Hepatic stellate cell (primary cell): Measurements from ENCODE around the gene SF3B4.
"Not testable (repeated sequence)": the region's sequence is repeated elsewhere in the genome, so short reads cannot be mapped to it uniquely, and the experiment has no call there.

ENCODE experiments used
- DNase-seq: peaks from one replicate; pipeline ENCODE4 v3.0.0; 2011; ENCODE audit warnings: low spot score

Gene SF3B4

GRCh38 chr1:149887456-149888246, 40.0 kb downstream of the SF3B4 start:
- peak; percentile 89 for DNase-seq

- DNase-seq: not testable (repeated sequence)
These were observed 40.5 kb downstream of the SF3B4 start for GRCh38 chr1:149887196-149887455.

- peak; percentile 95 for DNase-seq
These were observed 41.0 kb downstream of the SF3B4 start for GRCh38 chr1:149886396-149887195.

GRCh38 chr1:149886121-149886395, 41.5 kb downstream of the SF3B4 start:
- DNase-seq: not testable (repeated sequence)

- DNase-seq: peak; percentile 85
These were observed 42.1 kb downstream of the SF3B4 start for GRCh38 chr1:149885339-149886120.

- DNase-seq: no peak
These were observed 42.9 kb downstream of the SF3B4 start for GRCh38 chr1:149884433-149885338.

- DNase-seq: no peak
These were observed 43.9 kb downstream of the SF3B4 start for GRCh38 chr1:149883598-149884247.

- DNase-seq: no peak
These were observed 45.7 kb downstream of the SF3B4 start for GRCh38 chr1:149881876-149882275.

GRCh38 chr1:149879556-149879955, 48.0 kb downstream of the SF3B4 start:
- no peak for DNase-seq

GRCh38 chr1:149877211-149877946, 50.2 kb downstream of the SF3B4 start:
- no peak for DNase-seq
